Testis (tissue), 3 donors: ENCODE results near the gene PRKCZ. TPM values are rescaled to one million over a fixed set of nuclear protein-coding genes. Genes with fewer than 3 reads are reported as not detected.
A peak's percentile ranks its signal among the peaks of the same experiment; 100 is the strongest.

ENCODE experiments used
- DNase-seq: peaks from one replicate; pipeline ENCODE4 v3.0.0-alpha.2; 2019
- H3K27ac ChIP-seq, 2 donors: fragments of 200-600 bp; sonication (generic); one replicate each; pipeline ENCODE4 v1.5.1; 2019
- H3K27me3 ChIP-seq: fragments of 200-600 bp; sonication (generic); one replicate; pipeline ENCODE4 v1.5.1; 2019
- H3K36me3 ChIP-seq: fragments of 200-600 bp; sonication (generic); one replicate; pipeline ENCODE4 v1.5.1; 2017; ENCODE audit warnings: low read depth; ENCODE audit errors: missing control alignments
- H3K4me1 ChIP-seq: fragments of 200-600 bp; sonication (generic); one replicate; pipeline ENCODE4 v1.5.1; 2019
- H3K4me3 ChIP-seq, 2 donors: fragments of 200-600 bp; sonication (generic); one replicate each; pipeline ENCODE4 v1.5.1; 2017 to 2019
- H3K9me3 ChIP-seq: fragments of 200-600 bp; sonication (generic); one replicate; pipeline ENCODE4 v1.5.1; 2017
- POLR2A ChIP-seq: fragments of 450-650 bp; IDR thresholded peaks from one replicate; pipeline ENCODE4 v1.6.1; 2017; ENCODE audit warnings: antibody characterized with exemption, mild to moderate bottlenecking, moderate library complexity
- WGBS, 2 donors: methylation state at CpG; one replicate each; pipeline ENCODE4 v1.1.5; 2018; 5-methylcytosine and 5-hydroxymethylcytosine counted together
- intact Hi-C: fragments of 100-400 bp; cut with DNase I; formaldehyde crosslinking; loops from one replicate; pipeline ENCODE4 v1.15.1; 2023; ENCODE audit warnings: low total_unique reads
- polyA plus RNA-seq: library from polyadenylated mRNA; stranded (reverse); fragments of 350-450 nt; fragmentation: Illumina TruSeq; extraction: RNeasy Lipid Tissue Mini Kit (QIAGEN cat#74804); gene quantifications from one replicate; pipeline ENCODE4 v1.2.3, GENCODE V29; 2014; ENCODE audit warnings: low read depth, low replicate concordance; ENCODE audit not compliant: insufficient read depth
- total RNA-seq, 2 donors: library from RNA; depleted of rRNA; stranded (reverse); fragments of >200 nt; gene quantifications; one replicate each; pipeline ENCODE4 v1.2.3, GENCODE V29; 2016
- TF ChIP-seq, protein P1 (sequence below), 3 experiments: fragments of 450-650 bp in 2 of 3; fragments of 200-600 bp in 1 of 3; sonication (generic) in 1 of 3; IDR thresholded peaks; one replicate each; pipeline ENCODE4 v1.5.1; 2016 to 2019; ENCODE audit warnings: antibody characterized with exemption in 3 of 3, mild to moderate bottlenecking in 2 of 3, moderate library complexity in 1 of 3

PRKCZ gene
- total and polyA plus RNA-seq, 3 donors from 2014 or later, result 86.4 to 142 (median 123) TPM

GRCh38 chr1:2221271-2221670 is 171.1 kb downstream of the PRKCZ start:
- no peak for DNase-seq
- no peaks in the 10 kb centered on the region for H3K27me3 ChIP-seq
- 85 to 87% methylated on average over 3 of the region's 3 CpGs for WGBS, 2 donors

DNA sequence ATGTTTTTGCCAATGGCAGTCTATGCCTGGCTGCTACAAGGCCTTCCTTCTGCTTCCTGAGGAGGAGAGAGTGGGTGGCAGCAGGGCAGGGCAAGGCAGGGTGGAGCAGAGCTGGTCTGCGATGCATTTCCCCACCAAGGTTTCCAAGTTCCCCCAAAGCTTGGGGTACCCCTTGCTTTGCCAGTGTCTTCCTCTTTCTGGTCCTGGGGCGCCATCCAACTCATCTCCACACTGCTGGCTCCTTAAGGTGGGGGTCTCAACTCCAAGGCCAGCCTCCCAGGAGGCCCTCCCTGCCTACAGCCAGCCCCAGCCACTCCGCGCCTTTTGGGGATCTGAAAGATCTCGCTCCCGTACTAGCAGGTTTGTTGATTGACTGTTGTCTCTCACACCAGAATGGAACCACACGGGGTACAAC is 174.0 kb downstream of the PRKCZ start:
- no peaks in the 10 kb centered on the region for H3K36me3 ChIP-seq
- TF ChIP-seq, protein P1, sequence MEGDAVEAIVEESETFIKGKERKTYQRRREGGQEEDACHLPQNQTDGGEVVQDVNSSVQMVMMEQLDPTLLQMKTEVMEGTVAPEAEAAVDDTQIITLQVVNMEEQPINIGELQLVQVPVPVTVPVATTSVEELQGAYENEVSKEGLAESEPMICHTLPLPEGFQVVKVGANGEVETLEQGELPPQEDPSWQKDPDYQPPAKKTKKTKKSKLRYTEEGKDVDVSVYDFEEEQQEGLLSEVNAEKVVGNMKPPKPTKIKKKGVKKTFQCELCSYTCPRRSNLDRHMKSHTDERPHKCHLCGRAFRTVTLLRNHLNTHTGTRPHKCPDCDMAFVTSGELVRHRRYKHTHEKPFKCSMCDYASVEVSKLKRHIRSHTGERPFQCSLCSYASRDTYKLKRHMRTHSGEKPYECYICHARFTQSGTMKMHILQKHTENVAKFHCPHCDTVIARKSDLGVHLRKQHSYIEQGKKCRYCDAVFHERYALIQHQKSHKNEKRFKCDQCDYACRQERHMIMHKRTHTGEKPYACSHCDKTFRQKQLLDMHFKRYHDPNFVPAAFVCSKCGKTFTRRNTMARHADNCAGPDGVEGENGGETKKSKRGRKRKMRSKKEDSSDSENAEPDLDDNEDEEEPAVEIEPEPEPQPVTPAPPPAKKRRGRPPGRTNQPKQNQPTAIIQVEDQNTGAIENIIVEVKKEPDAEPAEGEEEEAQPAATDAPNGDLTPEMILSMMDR (IDR thresholded peaks at IDR 0.05), result no peak
- TF ChIP-seq POLR2A, result no peak
- intact Hi-C loops, result no loop called here
- H3K4me3 ChIP-seq, result no peak overlapping the region
- H3K4me1 ChIP-seq, result peaks cover 7% of the 10 kb centered on the region
- WGBS, 2 donors, result 92 to 96% methylated on average over 7 of the region's 7 CpGs
- no peak for DNase-seq
- H3K27me3 ChIP-seq, result no peaks in the 10 kb centered on the region
- no peaks in the 10 kb centered on the region for H3K9me3 ChIP-seq
- H3K27ac ChIP-seq, result no peak overlapping the region

More at GRCh38 chr1:2221271-2221670, 171.1 kb downstream of the PRKCZ start:
- H3K4me3 ChIP-seq, result no peak overlapping the region
- H3K9me3 ChIP-seq, result no peaks in the 10 kb centered on the region
- no peaks in the 10 kb centered on the region for H3K36me3 ChIP-seq
- no peak overlapping the region for H3K27ac ChIP-seq
- intact Hi-C loops, result no loop called here
- no peak for TF ChIP-seq POLR2A
- TF ChIP-seq, protein P1 (IDR thresholded peaks at IDR 0.05), result no peak
- peaks cover 1% of the 10 kb centered on the region for H3K4me1 ChIP-seq

DNA sequence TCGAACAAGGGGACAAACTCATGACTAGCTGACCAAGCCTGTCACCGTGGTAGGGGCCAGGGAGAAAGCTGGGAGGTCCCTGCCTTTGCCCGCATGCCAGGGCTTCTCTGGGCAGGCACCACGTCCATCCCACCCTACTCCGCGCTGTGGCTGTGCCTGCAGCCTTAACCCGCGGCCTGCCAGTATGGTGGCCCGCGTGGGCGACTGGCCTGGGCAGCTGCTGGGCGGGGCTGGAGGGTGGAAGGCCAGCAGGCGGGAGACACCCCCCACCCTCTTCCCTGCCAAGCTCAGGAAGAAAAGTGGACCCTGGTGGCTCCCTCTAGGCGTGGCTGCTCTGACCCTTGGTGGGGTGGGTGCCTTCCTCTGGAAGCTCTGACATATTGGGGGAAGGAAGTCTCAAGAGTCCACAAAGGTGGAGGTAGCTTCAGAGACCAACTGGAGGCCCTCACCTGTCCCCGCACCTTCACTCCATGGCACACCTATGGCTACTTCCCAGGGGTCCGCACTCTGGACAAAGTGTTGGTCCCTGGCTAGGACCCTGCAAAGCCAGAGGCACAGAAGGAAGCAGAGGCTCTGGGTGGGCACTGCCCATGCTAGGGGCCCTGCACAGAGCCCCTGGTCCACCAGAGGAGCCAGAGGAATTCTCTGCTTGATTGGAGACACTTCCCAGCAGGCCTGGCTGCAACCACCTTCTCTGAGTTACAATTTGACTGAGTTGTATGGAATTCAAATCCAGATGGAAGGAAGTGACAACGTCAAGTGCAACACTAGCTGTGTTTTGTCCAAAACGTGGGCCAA is 174.6 kb downstream of the PRKCZ start:
- Histone ChIP-seq H3K27ac (no peak overlapping the region), H3K36me3 (no peaks in the 10 kb centered on the region), H3K27me3 (no peaks in the 10 kb centered on the region), H3K4me1 (peaks cover 11% of the 10 kb centered on the region), H3K4me3 (no peak overlapping the region), H3K9me3 (no peaks in the 10 kb centered on the region)
- DNase-seq, result no peak
- TF ChIP-seq, protein P1 (IDR thresholded peaks at IDR 0.05), result no peak
- TF ChIP-seq POLR2A, result no peak
- intact Hi-C loops, result no loop called here
- 85 to 90% methylated on average over 11 to 18 of the region's 18 CpGs for WGBS, 2 donors

GRCh38 chr1:2226525-2227345 is 176.5 kb downstream of the PRKCZ start:
- TF ChIP-seq, protein P1 (IDR thresholded peaks at IDR 0.05), result no peak
- TF ChIP-seq POLR2A, result no peak
- no peaks in the 10 kb centered on the region for H3K27me3 ChIP-seq
- H3K9me3 ChIP-seq, result no peaks in the 10 kb centered on the region
- 7 to 8% methylated on average over 20 to 44 of the region's 73 CpGs for WGBS, 2 donors
- H3K27ac ChIP-seq, result peak overlapping the region; percentile 96 to 98
- peak overlapping the region; percentile 69 to 70 for H3K4me3 ChIP-seq
- no peaks in the 10 kb centered on the region for H3K36me3 ChIP-seq
- peaks cover 29% of the 10 kb centered on the region for H3K4me1 ChIP-seq
- intact Hi-C loops, result no loop called here
- DNase-seq, result no peak
